ENCODE data around the gene ABHD2. TPM values are rescaled to one million over a fixed set of nuclear protein-coding genes. Genes with fewer than 3 reads are reported as not detected.

The ABHD2 gene
- total RNA-seq, 1 donor = 168 TPM

GRCh38 chr15:89096664-89097063, 8.4 kb downstream of the ABHD2 start:
- DNase-seq (ENCODE audit: low read depth in 2 of 3, low spot score in 2 of 3) = no peak

DNA sequence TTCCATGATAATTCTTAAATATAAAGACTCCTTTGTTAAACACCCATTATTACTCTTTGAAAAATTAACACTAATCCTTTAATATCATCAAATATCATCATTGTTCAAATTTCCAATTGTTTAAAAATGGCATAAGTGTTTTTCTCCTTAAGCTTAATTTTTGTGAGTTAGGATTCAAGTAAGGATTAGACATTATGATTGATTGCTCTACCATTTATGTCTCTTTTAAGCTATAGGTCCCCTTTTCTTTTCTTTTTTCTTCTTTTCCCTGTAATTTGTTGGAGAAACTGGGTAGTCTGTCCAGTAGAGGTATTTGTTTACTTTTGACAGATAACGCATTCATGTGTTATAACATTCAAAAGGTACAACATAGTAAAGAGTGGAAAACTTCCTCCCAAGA, 9.1 kb downstream of the ABHD2 start:
- DNase-seq (ENCODE audit: low read depth in 2 of 3, low spot score in 2 of 3) = no peak

- no peak for DNase-seq (ENCODE audit: low read depth in 2 of 3, low spot score in 2 of 3)
Measured at GRCh38 chr15:89098281-89098680, 10.0 kb downstream of the ABHD2 start.

- DNase-seq (ENCODE audit: low read depth in 2 of 3, low spot score in 2 of 3) = no peak
Measured at GRCh38 chr15:89099968-89100367, 11.7 kb downstream of the ABHD2 start.

DNA sequence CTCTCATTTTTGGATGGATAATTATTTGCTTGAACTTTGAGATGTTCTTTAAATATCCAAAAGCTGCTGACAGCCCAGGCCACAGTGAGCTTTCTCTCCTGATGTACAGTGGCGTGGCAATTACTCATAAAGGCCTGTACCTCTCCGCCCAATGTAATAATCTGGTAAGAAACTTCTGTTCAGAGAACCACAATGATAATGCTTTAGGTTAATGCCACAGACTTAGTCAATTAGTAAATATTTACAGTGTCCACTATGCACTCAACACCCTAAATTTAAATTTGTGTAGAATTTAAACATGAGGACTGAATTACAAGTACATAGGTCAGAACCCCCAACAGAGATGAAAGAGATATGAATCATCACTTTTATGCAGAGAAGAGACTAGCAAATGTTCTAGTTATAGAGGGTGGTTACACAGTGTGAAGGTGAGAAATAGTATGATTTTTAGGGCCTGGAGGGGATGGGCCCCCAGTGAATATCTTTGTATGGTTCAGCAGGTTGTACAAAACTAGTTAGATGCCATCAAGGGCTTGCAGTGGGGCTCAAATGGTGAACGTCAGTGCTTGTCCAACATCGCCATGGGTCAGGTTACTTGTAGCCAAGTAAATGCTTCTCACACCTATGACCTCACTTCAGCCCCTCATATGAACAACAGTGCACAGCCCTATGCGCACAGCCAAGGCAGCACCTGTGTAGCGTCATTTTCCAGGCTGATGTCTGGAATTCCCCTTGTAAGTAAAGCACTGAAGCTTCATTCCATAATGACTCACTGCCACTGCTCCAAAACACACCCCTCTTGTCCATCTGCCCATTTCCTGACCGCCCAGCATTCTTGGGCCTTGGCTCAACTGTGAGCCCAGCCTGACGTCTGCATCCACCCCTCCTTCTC, 13.3 kb downstream of the ABHD2 start:
- no peak for DNase-seq (ENCODE audit: low read depth in 2 of 3, low spot score in 2 of 3)

- no peak for DNase-seq (ENCODE audit: low read depth in 2 of 3, low spot score in 2 of 3)
Measured at GRCh38 chr15:89103481-89104171, 15.4 kb downstream of the ABHD2 start.

DNA sequence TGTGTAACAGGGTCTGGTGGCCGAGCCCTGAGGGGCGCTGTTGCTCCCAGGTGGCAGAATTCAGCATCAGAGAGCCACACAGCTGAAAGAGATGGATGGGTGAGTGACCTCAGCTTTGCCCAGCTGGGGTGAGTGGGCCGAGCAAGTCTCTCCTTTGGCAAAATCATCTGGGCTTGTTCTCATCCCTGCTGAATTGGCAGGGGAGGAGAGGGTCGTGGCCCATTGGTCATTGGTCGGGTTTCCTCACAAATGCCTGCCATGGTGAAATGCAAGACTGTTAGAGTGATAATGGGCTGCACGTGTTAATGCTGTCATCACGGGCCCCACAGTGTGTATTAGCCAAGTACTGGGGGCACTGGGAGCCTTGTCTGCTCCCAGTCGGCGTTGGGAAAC, 15.9 kb downstream of the ABHD2 start:
- no peak for DNase-seq (ENCODE audit: low read depth in 2 of 3, low spot score in 2 of 3)

- no peak for DNase-seq (ENCODE audit: low read depth in 2 of 3, low spot score in 2 of 3)
Measured at GRCh38 chr15:89105147-89105546, 16.9 kb downstream of the ABHD2 start.

DNA sequence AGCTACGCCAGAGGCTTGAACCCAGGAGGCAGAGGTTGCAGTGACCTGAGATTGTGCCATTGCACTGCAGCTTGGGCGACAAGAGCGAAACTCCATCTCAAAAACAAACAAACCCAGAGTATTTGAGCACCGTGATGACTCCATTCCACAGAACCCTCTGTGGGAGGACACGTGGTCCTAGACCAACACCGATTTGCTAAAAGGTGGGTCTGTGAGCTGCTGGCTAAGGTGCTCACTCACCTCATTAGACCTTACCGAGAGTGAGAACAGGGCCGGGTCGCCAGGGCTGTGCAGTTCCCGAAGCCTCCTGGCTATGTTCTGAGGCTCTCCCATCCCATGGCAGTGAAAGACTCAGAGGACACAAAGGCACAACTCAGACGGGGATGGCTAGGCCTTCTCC, 17.9 kb downstream of the ABHD2 start:
- no peak for DNase-seq (ENCODE audit: low read depth in 2 of 3, low spot score in 2 of 3)

DNA sequence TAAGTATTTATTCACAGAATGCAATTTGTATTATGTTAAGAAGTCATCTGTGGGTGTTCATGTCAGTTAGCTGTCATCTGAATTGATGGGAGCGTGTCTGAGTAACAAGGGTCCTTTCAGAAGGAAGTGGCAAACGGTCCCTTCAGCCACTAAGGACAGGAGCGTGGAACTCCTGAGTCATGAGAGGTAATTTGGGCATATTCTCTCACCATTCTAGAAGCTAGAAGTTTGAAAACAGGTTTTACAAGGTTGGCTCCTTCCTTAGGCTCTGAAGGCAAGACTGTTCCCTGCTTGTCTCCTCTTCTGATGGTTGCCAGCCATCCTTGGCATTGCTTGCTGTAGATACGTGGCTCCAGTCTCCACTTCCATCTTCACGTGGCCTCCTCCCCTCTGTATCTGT, 19.7 kb downstream of the ABHD2 start:
- peak in 2 of 3 donors; percentile 54 to 64 for DNase-seq (ENCODE audit: low read depth in 2 of 3, low spot score in 2 of 3)

GRCh38 chr15:89108835-89109234, 20.6 kb downstream of the ABHD2 start:
- no peak for DNase-seq (ENCODE audit: low read depth in 2 of 3, low spot score in 2 of 3)

DNA sequence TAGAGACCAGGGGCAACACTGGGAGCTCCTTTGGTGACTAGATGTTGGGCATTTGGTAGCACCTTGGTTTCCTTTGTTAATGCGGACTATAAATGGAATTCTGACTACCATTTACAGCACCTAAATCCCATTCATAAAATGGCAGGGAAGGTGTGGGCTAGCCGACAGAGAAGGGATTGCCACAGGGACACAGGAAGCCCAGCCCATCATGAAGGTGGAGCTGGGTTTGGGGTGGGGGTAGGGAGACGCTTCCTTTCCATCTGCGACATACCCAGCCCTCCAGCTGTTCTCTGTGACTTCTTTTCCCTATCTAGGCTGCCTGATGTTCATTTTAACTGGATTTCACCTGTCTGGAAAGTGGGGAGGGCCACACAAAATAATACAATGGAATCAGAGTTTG, 21.0 kb downstream of the ABHD2 start:
- no peak for DNase-seq (ENCODE audit: low read depth in 2 of 3, low spot score in 2 of 3)

- DNase-seq (ENCODE audit: low read depth in 2 of 3, low spot score in 2 of 3) = no peak
Measured at GRCh38 chr15:89110060-89110459, 21.8 kb downstream of the ABHD2 start.

DNA sequence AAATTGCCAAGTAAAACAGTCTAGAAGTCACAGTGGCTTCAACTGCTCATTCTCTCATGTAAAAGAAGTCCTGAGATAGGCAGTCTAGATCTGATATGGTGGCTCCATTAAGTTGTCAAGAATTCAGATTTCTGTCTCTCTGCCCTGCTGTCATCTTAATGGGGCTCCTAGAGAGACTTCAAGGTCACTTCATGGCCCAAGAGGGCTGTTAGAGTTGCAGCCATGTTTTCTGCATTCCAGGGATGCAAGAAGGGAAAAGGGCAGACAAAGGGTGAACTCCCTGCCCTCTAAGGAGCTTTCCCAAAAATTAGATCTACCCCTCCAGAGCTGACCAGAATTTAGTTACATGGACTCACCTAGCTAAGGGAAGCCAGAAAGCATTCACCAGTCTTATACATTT, 23.1 kb downstream of the ABHD2 start:
- no peak for DNase-seq (ENCODE audit: low read depth in 2 of 3, low spot score in 2 of 3)

DNA sequence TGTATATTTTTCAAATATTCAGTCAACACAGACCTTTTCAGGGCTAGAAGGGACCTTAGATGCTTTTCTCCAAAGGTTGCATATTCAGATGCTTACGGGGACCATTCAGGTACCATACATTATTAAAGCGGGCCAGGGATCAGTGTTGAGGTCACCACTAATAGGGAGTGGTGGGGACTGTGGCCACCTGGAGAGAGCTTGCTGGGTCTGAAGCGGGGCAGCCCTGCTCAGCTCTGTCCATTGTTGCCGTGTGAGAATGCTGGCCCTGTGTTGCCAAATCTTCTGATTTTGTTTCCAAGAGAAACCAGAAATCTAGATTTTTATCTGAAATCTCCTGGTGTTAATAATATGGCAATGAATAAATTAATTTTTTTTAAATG, 23.7 kb downstream of the ABHD2 start:
- no peak for DNase-seq (ENCODE audit: low read depth in 2 of 3, low spot score in 2 of 3)

GRCh38 chr15:89112341-89112971, 24.2 kb downstream of the ABHD2 start:
- no peak for DNase-seq (ENCODE audit: low read depth in 2 of 3, low spot score in 2 of 3)

GRCh38 chr15:89113296-89114024, 25.2 kb downstream of the ABHD2 start:
- no peak for DNase-seq (ENCODE audit: low read depth in 2 of 3, low spot score in 2 of 3)

GRCh38 chr15:89114990-89115389, 26.7 kb downstream of the ABHD2 start:
- no peak for DNase-seq (ENCODE audit: low read depth in 2 of 3, low spot score in 2 of 3)

DNA sequence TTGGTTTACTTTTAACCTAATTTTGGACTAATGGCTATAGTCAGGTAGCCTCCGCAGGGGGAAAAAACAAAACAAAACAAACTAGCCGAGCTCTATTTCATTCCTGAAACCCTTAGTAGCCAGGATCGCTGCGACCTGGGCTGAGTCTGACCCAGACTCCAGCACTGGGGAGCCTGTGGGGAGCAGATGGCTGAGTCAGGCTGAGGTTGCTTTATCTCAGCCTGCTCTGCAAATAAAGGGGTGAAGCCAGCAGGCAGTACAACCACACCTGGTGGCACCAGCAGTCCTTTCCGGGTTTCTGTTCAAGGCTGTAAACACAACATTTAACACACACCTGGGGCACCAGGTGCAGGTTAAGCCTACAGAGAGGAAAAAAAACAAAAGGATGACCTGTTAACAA, 27.3 kb downstream of the ABHD2 start:
- DNase-seq (ENCODE audit: low read depth in 2 of 3, low spot score in 2 of 3) = no peak

- DNase-seq (ENCODE audit: low read depth in 2 of 3, low spot score in 2 of 3) = no peak
Measured at GRCh38 chr15:89116404-89116803, 28.1 kb downstream of the ABHD2 start.

GRCh38 chr15:89117790-89118189, 29.5 kb downstream of the ABHD2 start:
- no peak for DNase-seq (ENCODE audit: low read depth in 2 of 3, low spot score in 2 of 3)
